Effector memory CD8-positive, alpha-beta T cell (primary cell): ENCODE measurements around the gene EYA4.

Experiments
- ATAC-seq: fragments of 150-1000 bp; cut with Tn5 transposase; replicated peaks from 2 replicates; pipeline ENCODE4 v1.10.0; 2021; ENCODE audit warnings: mild to moderate bottlenecking, moderate library complexity
- DNase-seq, 3 experiments: peaks; one replicate each; pipeline ENCODE4 v3.0.0; 2021
- H3K27ac Mint-ChIP-seq, 2 donors: one replicate each; pipeline ENCODE4 v1.8.0; 2022; ENCODE audit warnings: mild to moderate bottlenecking in 2 of 2, mixed read lengths in 2 of 2, moderate library complexity in 2 of 2
- H3K27me3 Mint-ChIP-seq, 2 donors: one replicate each; pipeline ENCODE4 v1.8.0; 2022; ENCODE audit warnings: mixed read lengths in 2 of 2
- H3K36me3 Mint-ChIP-seq: one replicate; pipeline ENCODE4 v1.8.0; 2022; ENCODE audit warnings: mild to moderate bottlenecking, moderate library complexity, mixed read lengths; ENCODE audit not compliant: insufficient read depth
- H3K4me1 Mint-ChIP-seq, 2 donors: one replicate each; pipeline ENCODE4 v1.8.0; 2022; ENCODE audit warnings: low read depth in 2 of 2, mixed read lengths in 2 of 2
- H3K4me3 Mint-ChIP-seq, 2 donors: one replicate each; pipeline ENCODE4 v1.8.0; 2022; ENCODE audit warnings: mild to moderate bottlenecking in 2 of 2, mixed read lengths in 2 of 2, moderate library complexity in 2 of 2
- H3K9me3 Mint-ChIP-seq, 2 donors: one replicate each; pipeline ENCODE4 v1.8.0; 2022; ENCODE audit warnings: mixed read lengths in 2 of 2

Gene EYA4

DNA sequence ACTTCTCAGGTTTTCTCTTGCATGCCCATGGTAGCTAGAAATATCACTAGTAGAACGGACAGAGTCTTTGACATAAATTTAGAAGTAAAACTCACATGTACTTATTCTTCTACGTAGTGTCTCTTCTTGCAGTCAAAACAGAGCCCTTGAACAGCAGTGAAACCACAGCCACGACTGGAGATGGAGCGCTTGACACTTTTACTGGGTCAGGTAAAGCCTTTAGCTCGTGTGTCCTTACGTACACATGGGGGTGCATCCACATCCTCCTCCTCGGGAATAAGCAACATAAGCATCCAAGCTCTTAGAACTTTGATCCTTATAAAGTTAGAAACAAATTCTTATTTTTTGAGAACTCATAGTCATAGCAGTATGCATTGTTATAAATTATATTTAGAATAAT lies 215.3 kb downstream of the EYA4 start:
- no peak for ATAC-seq
- Mint-ChIP-seq H3K9me3 (no peaks in the 10 kb centered on the region), H3K27ac (no peak overlapping the region), H3K4me1 (no peaks in the 10 kb centered on the region), H3K4me3 (no peak overlapping the region), H3K27me3 (no peaks in the 10 kb centered on the region), H3K36me3 (no peaks in the 10 kb centered on the region)
- no peak for DNase-seq

DNA sequence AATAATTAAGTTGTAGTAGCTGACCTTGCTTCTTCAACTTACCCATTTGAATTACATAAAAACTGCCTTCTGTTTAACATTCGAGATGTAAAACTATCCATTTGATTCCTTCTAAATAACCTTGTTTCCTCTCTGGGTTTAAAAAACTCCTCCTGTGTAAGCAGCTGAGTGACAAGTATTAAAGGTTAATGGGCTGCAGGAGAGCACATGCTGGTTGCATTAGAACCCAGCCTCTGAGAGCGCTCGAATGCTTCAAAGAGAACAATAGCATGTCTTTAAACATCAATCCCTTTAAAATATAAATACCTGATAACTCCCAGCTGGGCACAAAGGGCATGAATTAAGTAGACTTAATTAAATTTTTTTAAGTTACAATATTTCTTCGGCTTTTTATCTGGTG lies 215.8 kb downstream of the EYA4 start:
- H3K4me1 Mint-ChIP-seq = no peaks in the 10 kb centered on the region
- H3K9me3 Mint-ChIP-seq = no peaks in the 10 kb centered on the region
- DNase-seq (no peak), ATAC-seq (no peak)
- H3K36me3 Mint-ChIP-seq = no peaks in the 10 kb centered on the region
- no peaks in the 10 kb centered on the region for H3K27me3 Mint-ChIP-seq
- H3K4me3 Mint-ChIP-seq = no peak overlapping the region
- no peak overlapping the region for H3K27ac Mint-ChIP-seq

DNA sequence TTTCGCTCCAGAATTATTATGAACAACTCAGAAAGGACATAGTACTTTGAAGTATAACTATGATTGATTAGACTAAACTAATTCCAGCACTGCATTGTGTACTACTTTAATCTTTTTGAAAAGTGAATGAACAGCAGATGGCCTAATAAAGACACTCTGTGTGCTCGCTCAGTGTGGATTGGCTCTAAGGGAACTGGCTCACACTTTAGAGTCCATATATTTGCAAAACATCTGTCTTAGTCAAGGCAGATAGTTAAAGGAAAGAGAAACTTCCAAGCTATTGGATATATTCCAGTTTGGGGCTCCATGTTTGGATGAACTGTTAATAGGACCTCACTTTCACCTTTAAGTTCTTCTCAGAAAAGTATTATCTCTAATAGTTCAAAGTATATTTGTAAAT lies 218.9 kb downstream of the EYA4 start:
- H3K27me3 Mint-ChIP-seq = no peaks in the 10 kb centered on the region
- DNase-seq (no peak), ATAC-seq (no peak)
- H3K4me1 Mint-ChIP-seq = no peaks in the 10 kb centered on the region
- no peak overlapping the region for H3K4me3 Mint-ChIP-seq
- H3K9me3 Mint-ChIP-seq = no peaks in the 10 kb centered on the region
- H3K36me3 Mint-ChIP-seq = no peaks in the 10 kb centered on the region
- no peak overlapping the region for H3K27ac Mint-ChIP-seq

DNA sequence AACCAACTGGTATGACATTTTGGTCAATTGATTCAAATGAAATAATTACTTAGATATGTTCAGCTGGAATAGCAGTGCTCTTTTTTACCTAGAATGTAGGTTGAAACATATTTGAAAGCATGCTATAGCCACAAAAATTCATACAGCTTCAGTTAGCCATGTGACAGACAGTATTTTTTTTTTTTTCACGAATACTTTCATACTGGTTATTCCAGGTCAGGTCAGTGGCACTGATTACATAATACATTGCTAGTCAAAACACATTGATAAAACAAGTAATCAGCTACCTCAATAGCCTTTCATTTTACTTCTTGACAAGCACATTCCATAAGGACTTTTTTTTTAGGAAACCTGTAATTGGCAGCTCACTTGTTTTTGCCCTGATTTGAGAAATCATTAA lies 222.6 kb downstream of the EYA4 start:
- no peaks in the 10 kb centered on the region for H3K4me1 Mint-ChIP-seq
- ATAC-seq (no peak), DNase-seq (no peak)
- H3K27me3 Mint-ChIP-seq = no peaks in the 10 kb centered on the region
- no peaks in the 10 kb centered on the region for H3K9me3 Mint-ChIP-seq
- no peak overlapping the region for H3K4me3 Mint-ChIP-seq
- no peaks in the 10 kb centered on the region for H3K36me3 Mint-ChIP-seq
- no peak overlapping the region for H3K27ac Mint-ChIP-seq

DNA sequence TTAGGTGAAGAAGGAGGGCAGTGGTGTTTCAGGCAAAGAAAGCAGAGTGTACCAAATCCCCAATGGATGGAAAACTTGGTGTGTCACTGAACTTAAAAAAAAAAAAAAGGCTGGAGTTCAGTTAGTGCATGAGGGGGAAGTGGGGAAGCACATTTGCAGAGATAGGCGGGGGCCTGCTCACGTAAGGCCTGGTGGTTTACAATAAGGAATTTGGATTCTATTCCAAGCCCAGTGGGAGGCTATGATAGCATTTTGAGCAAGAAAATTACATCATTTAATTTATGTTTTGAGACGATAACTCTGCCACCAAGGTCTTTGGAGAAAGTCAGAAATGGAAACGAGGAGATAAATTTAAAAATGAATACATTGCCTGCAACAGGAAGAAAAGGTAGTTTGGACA lies 225.5 kb downstream of the EYA4 start:
- Mint-ChIP-seq H3K4me1 (no peaks in the 10 kb centered on the region), H3K4me3 (no peak overlapping the region), H3K36me3 (no peaks in the 10 kb centered on the region), H3K27me3 (no peaks in the 10 kb centered on the region), H3K27ac (no peak overlapping the region), H3K9me3 (peaks cover 0 to 3% of the 10 kb centered on the region in 2 donors)
- DNase-seq = no peak
- no peak for ATAC-seq

DNA sequence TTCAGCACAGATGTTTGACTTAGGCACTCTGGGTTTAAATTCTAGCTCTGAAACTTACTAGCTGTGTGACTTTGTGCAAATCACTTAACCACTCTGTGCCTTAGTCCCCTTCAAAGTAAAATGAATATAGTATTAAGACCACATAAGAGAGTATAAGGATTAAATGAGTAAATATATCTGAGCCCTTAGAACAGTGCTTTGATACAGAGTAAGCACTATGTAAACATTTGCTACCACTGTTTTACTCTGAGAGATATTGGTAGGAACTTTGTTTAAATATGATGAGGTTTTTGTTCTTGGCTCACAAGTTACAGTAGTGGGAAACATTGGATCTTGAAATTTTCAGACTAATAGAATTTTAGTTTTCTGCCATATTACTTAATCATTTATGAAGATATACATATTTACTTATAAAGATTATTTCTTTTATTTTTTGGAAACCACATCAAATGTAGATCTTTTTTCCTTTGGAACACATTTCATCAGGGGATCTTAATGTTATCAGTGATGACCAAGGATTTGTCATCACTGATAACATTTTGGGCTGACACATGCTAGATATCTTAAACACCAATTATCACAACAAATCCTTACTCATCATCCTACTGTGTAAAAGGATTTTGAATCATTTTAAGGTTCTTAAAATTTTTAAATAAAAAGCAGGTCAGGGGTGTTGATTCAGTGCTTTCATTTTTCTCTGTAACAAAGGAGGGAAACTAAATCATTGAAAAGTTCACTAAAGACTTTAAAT lies 226.2 kb downstream of the EYA4 start:
- H3K27ac Mint-ChIP-seq = no peak overlapping the region
- H3K9me3 Mint-ChIP-seq = peaks cover 0 to 3% of the 10 kb centered on the region in 2 donors
- no peaks in the 10 kb centered on the region for H3K4me1 Mint-ChIP-seq
- H3K4me3 Mint-ChIP-seq = no peak overlapping the region
- ATAC-seq = no peak
- no peaks in the 10 kb centered on the region for H3K27me3 Mint-ChIP-seq
- no peaks in the 10 kb centered on the region for H3K36me3 Mint-ChIP-seq
- no peak for DNase-seq

DNA sequence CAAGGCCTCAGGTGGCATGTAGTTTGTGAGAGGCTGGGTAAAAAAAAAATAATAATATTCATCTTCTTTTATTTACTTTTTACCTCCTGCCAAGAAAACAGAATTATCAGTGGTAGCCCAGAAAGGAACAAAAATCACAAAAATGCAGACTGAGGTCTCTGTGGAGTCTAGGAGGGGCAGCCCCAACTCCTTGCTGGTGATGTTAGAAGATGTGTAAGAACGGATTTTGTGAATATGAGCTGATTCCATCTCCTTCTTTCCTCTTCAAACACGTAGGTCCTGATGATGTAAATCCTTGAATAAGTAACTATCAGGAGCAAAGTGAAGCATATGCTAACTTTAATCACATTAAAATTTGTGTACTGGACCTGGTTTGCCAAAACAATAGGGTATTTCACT lies 226.8 kb downstream of the EYA4 start:
- peaks cover 0 to 3% of the 10 kb centered on the region in 2 donors for H3K9me3 Mint-ChIP-seq
- ATAC-seq = no peak
- no peak for DNase-seq
- H3K27ac Mint-ChIP-seq = no peak overlapping the region
- H3K4me1 Mint-ChIP-seq = no peaks in the 10 kb centered on the region
- H3K36me3 Mint-ChIP-seq = no peaks in the 10 kb centered on the region
- H3K27me3 Mint-ChIP-seq = no peaks in the 10 kb centered on the region
- H3K4me3 Mint-ChIP-seq = no peak overlapping the region

DNA sequence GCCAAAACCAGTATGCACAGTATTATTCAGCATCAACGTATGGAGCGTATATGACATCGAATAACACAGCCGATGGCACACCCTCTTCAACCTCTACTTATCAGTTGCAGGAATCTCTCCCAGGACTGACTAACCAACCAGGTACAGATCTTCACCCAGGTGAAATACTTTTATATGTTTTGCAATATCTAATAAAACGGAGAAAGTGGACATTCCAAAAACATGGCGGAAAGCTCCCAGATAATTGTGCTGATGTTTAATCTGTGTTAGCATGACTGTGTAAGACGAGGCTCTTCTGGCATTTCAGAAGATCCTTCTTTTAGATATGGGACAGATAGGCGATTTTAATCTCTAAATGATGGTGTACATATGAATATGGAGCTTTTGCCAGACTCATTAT lies 227.4 kb downstream of the EYA4 start:
- DNase-seq (no peak), ATAC-seq (no peak)
- Mint-ChIP-seq H3K36me3 (no peaks in the 10 kb centered on the region), H3K4me1 (no peaks in the 10 kb centered on the region), H3K4me3 (no peak overlapping the region), H3K27ac (no peak overlapping the region), H3K9me3 (peaks cover 0 to 3% of the 10 kb centered on the region in 2 donors), H3K27me3 (no peaks in the 10 kb centered on the region)

DNA sequence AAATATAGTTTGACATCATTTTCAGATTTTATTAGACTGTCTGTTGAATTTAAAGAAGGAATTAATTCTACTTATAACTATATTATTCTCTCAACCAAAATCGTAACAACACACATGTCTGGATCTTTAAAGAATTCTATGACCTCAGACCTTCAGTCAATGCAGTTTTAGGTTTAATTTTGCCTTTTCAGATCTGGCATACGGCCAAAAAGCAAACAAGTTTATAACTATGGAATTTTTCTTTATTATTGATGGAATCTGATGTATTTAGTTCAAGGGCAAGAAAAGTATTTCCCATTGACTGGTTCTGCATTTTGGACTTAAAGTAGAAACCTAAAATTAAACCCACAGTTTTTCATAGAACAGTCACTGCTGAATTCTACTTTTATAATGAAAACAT lies 233.4 kb downstream of the EYA4 start:
- Mint-ChIP-seq H3K27me3 (no peaks in the 10 kb centered on the region), H3K4me3 (no peak overlapping the region), H3K4me1 (no peaks in the 10 kb centered on the region), H3K36me3 (no peaks in the 10 kb centered on the region), H3K27ac (no peak overlapping the region), H3K9me3 (no peaks in the 10 kb centered on the region)
- no peak for ATAC-seq
- DNase-seq = no peak

DNA sequence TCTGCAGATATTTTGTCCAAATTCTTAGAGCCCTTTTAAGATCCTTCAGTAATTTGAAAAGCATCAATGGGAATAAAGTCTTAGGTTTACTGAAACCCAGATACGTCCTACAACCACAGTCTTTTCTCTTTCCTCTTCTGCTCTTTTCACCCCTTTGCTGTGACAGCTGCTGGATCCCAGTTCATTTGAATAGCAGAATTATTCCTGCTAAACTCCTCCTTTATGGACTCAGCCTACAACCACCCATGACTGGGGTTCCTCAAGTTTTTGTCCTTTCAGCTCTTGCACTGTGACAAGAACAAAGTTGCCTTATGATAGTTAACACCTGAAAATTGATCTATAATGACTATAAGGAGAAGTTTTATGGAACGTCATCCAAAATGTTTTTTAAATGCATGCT lies 237.5 kb downstream of the EYA4 start:
- Mint-ChIP-seq H3K27me3 (no peaks in the 10 kb centered on the region), H3K4me3 (no peak overlapping the region), H3K4me1 (no peaks in the 10 kb centered on the region), H3K9me3 (no peaks in the 10 kb centered on the region), H3K27ac (no peak overlapping the region), H3K36me3 (no peaks in the 10 kb centered on the region)
- ATAC-seq (no peak), DNase-seq (no peak)

DNA sequence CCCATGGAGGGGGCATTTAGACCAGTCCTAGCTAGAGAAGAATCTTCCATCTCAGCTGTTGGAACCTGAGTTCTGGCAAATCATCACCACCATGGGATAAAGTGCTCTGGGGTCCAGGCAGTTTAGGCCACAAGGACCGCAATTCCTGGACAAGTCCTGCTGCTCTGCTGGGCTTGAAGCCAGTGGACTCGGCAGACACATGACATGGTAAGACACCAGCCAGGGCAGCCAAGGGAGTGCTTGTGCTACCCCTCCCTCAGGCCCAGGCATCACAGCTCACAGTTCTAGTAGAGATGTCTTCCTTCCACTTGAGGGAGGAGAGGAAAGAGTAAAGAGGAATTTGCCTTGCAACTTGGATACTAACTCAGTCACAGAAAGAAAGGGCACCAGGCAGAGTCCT lies 246.0 kb downstream of the EYA4 start:
- no peaks in the 10 kb centered on the region for H3K36me3 Mint-ChIP-seq

DNA sequence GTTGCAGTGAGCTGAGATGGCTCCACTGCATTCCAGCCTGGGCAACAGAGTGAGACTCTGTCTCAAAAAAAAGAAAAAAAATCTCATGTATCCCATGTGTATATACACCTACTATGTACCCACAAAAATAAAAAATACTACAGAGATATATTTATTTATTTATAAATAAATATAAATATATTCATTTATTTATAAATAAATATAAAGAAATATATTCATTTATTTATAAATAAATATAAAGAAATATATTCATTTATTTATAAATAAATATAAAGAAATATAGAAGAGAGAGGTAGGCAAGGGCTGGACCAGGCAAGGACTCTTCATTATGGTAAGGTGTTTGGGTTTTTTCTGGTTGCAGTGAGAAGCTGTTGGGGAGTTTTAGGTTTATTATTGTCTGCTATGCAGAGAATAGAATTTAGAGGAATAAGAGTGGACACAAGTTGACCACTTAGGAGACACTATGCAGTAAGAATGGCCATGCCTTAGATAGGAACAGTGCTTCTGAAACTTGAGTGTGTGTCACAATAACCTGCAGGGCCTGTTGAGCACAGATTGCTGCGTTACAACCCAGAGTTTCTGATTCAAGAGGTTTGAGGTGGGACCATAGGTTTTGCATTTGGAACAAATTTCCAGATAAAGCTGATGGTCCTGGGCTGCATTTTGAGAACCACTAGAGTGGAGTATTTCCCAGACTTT lies 254.2 kb downstream of the EYA4 start:
- Mint-ChIP-seq H3K27me3 (no peaks in the 10 kb centered on the region), H3K36me3 (no peaks in the 10 kb centered on the region), H3K9me3 (no peaks in the 10 kb centered on the region), H3K27ac (no peak overlapping the region), H3K4me3 (no peak overlapping the region), H3K4me1 (no peaks in the 10 kb centered on the region)
- ATAC-seq = no peak
- no peak for DNase-seq

More for the DNA sequence above, 246.0 kb downstream of the EYA4 start:
- no peak for DNase-seq
- Mint-ChIP-seq H3K4me3 (no peak overlapping the region), H3K27me3 (peaks cover 5 to 14% of the 10 kb centered on the region in 2 donors), H3K9me3 (peaks cover 0 to 16% of the 10 kb centered on the region in 2 donors), H3K4me1 (no peaks in the 10 kb centered on the region), H3K27ac (no peak overlapping the region)
- ATAC-seq = no peak

DNA sequence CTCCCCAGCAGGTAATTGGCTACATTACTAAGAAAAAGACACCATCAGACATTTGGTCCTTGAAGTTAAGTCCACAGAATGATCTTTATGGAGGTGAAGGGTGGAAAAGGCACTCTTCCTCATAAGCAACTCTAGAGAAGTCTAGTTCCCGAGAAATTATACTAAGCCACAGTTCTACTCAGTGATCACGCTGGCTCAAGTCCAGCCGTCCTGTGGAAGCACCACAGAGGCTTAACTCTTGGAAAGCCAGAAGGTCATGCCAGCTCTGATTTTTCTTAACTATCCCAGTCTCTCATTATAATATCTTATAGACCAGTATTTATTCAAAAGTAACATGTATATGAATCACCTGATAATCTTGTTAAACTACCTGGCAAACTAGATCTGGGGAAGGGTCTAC lies 258.5 kb downstream of the EYA4 start:
- H3K4me3 Mint-ChIP-seq = no peak overlapping the region
- ATAC-seq (no peak), DNase-seq (no peak)
- H3K36me3 Mint-ChIP-seq = no peaks in the 10 kb centered on the region
- no peak overlapping the region for H3K27ac Mint-ChIP-seq
- H3K27me3 Mint-ChIP-seq = no peaks in the 10 kb centered on the region
- no peaks in the 10 kb centered on the region for H3K4me1 Mint-ChIP-seq
- no peaks in the 10 kb centered on the region for H3K9me3 Mint-ChIP-seq

DNA sequence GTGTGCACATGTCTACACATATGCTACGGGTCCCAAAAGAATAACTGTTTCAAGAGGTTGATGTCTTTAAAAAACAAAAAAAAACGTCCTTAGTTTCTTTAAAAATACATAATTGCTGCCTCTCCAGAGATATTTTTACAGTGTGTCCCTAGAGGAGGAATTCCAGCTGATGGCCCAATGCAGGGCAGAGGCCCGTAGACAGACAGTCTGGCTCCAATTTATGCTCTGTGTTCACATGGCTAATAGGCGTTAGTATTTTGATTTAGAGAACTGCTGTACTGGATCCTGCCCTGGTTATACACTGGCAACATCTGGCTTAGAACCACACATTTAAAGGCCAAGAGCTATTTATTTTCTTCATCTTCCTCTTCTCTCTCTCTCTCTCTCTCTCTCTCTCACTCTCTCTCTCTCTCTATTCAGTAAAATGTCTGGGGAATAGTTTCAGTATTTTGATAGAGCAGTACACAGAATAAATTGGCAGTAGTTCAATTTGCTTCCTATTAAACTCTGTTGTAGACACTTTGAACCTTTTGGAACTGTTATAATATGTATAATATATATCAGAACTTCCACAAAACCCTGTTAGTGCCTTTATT lies 260.6 kb downstream of the EYA4 start:
- Mint-ChIP-seq H3K36me3 (no peaks in the 10 kb centered on the region), H3K4me3 (no peak overlapping the region), H3K9me3 (no peaks in the 10 kb centered on the region), H3K27ac (no peak overlapping the region), H3K4me1 (no peaks in the 10 kb centered on the region), H3K27me3 (no peaks in the 10 kb centered on the region)
- ATAC-seq = no peak
- no peak for DNase-seq
